Retina (tissue), 1 donor: Measurements from ENCODE around the gene LITAFD.
"Not testable (repeated sequence)": the region's sequence is repeated elsewhere in the genome, so short reads cannot be mapped to it uniquely, and the experiment has no call there.

Source experiments
- DNase-seq: peaks from one replicate; pipeline ENCODE4 v3.0.0-alpha.2; 2016

Gene LITAFD

GRCh38 chr16:8882041-8882617 lies at the start of gene LITAFD:
Gene LITAFD, plus strand, starts transcription at chr16:8882351. Its CDS starts 2,005 bp downstream, at chr16:8884356.
- no peak for DNase-seq

DNA sequence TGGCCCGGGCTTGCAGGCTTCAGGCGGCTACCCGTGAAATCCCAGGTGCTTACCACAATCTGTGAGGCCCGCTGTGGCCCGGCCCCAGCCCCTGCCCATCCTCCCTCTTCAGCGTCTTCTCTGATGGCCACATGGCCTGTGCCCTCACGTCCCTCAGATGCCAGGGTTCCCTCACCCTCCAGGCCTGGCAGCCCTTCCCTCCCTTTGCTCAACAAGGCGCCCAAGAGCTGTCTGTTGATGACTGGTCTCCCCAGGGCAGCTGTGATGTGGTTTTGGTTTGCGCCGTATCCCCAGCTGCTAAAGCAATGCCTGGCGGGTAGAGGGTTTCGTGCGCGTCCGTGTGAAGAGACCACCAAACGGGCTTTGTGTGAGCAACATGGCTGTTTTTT lies 49.4 kb upstream of the LITAFD start:
- DNase-seq, result no peak

DNA sequence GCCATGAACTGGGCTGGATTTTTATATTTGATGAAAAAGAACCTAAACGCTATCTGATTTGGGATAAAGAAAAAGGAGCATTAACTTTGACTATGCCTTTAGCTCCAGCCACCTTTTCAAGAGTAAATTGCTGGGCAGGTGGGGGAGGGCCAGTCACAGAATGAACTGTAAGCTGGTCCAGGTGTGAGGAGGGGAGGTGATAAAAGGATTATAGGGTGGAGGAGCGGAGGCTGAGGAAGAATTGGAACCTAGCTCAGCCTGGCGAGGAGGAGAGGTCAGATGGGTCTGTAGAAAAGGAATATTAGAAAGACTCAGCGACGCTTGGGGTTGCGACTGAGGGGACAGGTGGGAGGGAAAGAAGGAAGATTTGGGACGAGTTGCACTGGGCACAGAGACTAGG lies 45.4 kb upstream of the LITAFD start:
- DNase-seq, result not testable (repeated sequence)

DNA sequence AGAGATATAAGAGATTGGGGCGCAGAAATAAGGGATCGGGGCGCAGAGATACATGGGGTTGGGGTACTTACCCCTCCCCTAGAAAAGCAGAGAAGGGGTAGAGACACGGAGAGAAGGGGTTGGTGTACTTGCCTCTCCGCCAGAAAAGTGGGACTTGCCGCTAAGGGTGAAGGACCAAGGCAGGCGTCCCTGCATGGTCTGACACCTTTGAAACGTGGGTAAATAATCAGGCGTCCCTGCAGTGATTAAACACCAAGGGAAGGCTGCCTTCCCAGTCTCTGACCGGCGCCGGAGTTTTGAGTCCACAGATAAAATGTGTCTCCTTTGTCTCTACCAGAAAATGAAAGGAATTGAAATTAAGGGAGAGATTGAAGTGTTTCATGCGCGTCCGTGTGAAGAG lies 44.6 kb upstream of the LITAFD start:
- DNase-seq, result not testable (repeated sequence)

GRCh38 chr16:8842016-8842415 lies 40.1 kb upstream of the LITAFD start:
- DNase-seq, result not testable (repeated sequence)

DNA sequence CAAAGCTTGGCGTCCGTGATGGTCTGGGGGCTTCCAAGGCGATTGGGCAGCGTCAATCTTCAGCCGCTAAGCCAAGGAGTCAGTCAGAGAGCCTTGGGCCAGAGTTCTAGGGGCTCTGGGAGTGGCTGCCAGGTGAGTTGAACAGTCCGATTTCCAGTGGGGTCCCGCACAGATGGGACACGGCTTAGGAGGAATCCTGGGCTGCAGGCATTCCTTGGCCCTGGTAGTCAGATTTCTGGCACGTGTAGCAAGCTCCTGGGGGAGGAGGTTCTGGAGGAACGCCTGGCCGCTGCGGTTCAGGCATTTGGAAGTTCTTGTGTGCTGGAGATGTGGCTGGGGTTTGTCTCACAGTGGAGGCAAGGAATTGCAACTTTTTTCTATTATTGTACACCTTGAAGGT lies 38.9 kb upstream of the LITAFD start:
- DNase-seq, result not testable (repeated sequence)

DNA sequence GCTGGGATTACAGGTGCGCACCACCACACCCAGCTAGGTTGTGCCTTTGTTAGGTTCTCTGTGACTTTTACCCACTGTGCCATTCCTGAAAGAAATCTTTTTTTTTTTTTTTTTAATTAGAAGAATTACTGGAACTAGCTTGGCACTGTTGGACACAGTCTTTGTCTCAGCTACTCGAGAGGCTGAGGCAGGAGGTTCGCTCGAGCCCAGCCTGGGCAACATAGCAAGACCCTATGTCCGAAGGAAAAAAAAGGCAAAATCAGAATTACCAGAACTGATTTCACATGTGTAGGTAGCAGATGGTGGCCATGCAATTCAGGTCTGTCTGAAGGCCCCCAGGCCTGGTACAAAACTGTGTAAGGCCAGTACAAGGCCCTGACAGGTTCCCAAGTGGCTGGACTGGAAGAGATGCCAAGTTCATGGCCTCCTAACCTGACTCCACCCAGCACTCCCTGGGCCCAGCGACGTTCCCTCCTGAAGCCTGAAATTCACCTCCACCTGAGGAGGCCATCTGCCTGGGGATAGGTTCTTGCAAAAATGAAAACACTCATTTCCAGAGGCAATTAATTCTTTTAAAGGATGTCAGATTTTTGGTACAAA lies 36.4 kb upstream of the LITAFD start:
- no peak for DNase-seq

- DNase-seq, result no peak
These were observed 35.7 kb upstream of the LITAFD start for GRCh38 chr16:8846401-8846932.

DNA sequence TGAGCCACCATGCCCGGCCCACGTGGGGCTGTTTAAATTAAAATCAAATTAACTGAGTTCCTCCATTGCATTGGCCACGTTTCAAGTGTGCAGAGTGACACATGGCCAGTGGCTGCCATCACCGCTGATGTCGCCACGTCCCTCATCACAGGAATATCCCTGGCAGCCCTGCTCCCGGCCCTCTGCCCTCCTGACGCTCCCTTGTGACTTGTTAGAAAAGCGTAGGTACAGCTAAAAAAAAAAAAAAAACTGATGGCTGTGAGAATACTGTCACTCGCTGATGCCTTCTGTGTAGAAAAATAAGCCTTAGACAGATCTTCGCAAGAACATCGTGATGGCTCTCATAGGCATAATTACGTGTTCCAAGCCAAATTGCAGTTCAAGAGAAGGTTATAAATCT lies 35.0 kb upstream of the LITAFD start:
- no peak for DNase-seq

- no peak for DNase-seq
These were observed 34.5 kb upstream of the LITAFD start for GRCh38 chr16:8847623-8848022.

DNA sequence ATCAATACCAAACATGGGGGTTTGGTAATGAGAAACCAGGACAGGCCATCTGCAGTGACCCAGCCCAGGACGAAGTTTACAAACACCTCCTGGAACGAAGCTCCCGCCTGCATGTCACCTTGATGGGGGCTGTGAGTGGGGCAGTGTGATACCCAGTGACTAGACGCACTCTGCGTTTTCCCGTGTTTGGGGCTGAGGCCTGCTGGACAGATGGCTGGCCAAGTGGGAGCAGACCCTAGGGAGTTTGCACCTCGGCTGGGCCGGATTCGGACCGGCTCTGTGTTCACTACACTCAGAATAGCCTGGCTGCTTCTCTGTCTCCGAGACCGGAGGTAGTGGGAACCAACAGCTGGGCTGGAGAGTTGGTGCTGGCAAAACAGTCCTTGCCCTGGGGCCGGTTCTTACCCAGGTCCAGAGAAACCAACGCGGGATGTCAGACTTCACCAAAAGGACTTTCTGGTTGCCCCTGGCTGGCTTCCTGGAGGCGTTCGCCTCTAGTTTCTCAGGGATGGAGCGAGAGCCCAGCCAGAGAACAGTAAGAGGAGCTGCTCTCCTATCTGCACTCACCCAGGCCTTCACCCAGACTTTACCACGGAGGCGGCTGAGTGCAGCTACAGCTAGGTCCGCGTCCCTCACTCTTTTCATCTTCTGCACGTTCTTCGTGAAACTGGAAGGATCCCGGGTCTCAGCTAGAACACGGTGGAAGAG lies 33.8 kb upstream of the LITAFD start:
- DNase-seq, result no peak

DNA sequence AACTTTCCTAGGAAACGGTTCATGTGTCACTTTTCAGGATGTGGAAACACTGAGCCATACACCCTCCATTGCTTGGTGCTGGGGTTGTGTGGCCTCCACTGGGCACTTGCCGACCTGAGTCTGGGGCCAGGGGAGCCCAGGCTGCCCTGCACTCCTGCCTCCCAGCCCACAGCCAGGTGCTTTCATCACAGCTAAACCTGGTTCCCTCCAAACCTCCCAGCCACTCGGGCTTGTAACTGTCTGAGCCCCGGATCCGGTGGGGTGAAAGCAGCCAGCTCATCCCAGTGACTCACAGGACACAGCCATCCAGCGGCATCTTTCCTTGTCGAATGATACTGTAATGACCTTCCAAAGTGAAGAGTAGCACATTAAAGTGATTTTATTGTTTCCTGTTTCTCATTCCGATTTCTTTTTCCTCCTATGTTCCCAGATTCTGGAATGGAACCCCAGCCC lies 33.2 kb upstream of the LITAFD start:
- no peak for DNase-seq

- DNase-seq, result no peak
These were observed 32.6 kb upstream of the LITAFD start for GRCh38 chr16:8849411-8850011.

- no peak for DNase-seq
These were observed 31.8 kb upstream of the LITAFD start for GRCh38 chr16:8850279-8850885.

DNA sequence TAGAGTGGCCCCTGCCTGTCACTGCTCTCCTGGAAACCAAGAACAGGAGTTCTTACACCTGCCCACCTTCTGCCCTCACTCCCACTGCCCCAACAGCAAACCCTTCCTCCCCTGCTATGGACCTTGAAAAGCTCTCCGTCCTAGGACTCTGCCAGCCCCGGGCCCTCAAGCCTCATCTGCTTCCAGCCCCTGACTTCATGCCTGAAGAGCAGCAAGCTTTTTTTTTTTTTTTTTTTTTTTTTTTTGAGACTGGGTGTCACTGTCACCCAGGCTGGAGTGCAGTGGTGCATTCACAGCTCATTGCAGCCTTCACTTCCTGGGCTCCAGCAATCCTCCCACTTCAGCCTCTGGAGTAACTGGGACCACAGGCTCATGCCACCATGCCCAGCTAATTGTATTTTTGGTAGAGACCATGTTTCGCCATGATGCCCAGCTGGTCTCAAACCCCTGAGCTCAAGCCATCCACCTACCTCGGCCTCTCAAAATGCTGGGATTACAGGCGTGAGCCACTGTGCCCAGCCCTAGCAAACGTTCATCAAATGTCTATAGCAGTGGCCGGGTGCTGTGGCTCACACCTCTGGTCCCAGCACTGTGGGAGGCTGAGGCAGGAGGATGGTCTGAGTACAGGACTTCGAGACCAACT lies 30.3 kb upstream of the LITAFD start:
- no peak for DNase-seq

- DNase-seq, result no peak
These were observed 29.6 kb upstream of the LITAFD start for GRCh38 chr16:8852534-8852933.

DNA sequence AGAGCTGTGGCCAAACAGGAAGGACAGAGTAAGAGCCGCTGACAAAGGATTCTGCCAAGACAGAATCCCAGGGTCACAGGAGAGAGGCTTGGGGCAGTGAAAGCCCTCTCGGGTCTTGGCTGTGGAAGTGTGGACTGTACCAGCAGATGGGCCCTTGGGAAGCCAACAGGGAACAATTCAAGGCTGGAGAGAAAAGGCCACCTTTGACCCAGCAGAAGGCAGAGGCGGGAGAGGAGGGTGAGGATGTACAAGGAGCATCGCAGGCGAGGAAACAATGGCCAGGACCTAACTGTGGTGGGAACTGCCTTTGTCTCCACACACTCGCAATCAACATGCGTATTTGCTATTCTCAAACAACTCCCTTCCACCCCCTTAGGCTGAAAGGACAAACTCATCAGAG lies 29.0 kb upstream of the LITAFD start:
- DNase-seq, result no peak

GRCh38 chr16:8853611-8854010 lies 28.5 kb upstream of the LITAFD start:
- DNase-seq, result no peak

DNA sequence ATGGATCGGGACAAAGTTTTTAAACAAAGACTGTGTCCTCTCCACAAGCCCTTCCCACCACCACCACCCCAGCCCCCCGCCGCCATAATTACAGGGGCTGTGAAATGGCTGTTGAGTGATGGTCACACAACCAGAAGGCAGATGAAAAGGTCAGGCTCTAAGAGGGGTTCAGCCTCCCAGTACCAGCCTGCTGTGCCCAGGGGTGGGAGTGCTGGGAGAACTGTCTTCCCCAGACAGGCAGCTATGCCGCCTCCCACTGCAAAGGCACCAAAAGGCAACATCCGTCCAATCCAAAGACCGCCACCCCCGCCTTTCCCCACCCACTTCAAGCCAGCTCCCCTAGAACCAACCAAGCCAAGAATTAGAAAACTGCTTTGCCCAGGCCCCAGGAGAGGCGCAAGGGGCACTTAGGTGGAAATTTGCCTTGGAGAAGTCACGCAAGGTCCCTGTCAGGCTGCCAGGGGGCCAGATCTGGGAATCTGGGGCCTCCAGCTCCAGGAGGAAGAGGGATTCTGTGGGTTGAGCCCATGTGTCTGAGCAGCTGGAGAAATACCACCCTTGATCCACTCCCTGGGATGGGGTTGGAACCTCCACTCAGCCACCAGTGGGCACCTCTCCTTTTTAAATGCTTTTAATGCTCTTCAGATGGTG lies 27.7 kb upstream of the LITAFD start:
- DNase-seq, result no peak

- DNase-seq, result no peak
These were observed 26.9 kb upstream of the LITAFD start for GRCh38 chr16:8855051-8855786.

GRCh38 chr16:8855972-8856371 lies 26.2 kb upstream of the LITAFD start:
- no peak for DNase-seq
